CD4-positive, alpha-beta T cell (primary cell): ENCODE results near the gene ERFE. TPM values are rescaled to one million over a fixed set of nuclear protein-coding genes. Genes with fewer than 3 reads are reported as not detected.

Source experiments
- ATAC-seq: fragments of 200-7000 bp; cut with Tn5 transposase; one replicate; pipeline ENCODE4 v1.10.0; 2022; ENCODE audit warnings: mild to moderate bottlenecking; ENCODE audit not compliant: poor library complexity
- CTCF ChIA-PET: fragments of 350-600 bp; sonication (Branson Sonifier 250); formaldehyde crosslinking; loops from one replicate; lab custom pipeline; 2021; ENCODE audit warnings: antibody characterized with exemption, inconsistent platforms; lab: Charles Lee
- POLR2A ChIA-PET: fragments of 350-600 bp; sonication (Branson Sonifier 250); formaldehyde crosslinking; loops from one replicate; lab custom pipeline; 2021; ENCODE audit warnings: antibody characterized with exemption, inconsistent platforms; lab: Charles Lee
- DNase-seq, 14 experiments: peaks; one replicate each; pipeline ENCODE4 v3.0.0-alpha.2; 2013 to 2020; ENCODE audit warnings: mixed read lengths in 2 of 14
- H3K27ac ChIP-seq, 2 donors: one replicate each; pipeline versions ENCODE4 v1.5.1 to v1.7.0; 2013; ENCODE audit warnings: low read length in 2 of 2, low read depth in 1 of 2, mild to moderate bottlenecking in 1 of 2
- H3K27me3 ChIP-seq, 2 experiments: 1 replicate in 1 of 2; 2 replicates in 1 of 2; pipeline versions ENCODE4 v1.6.1 to v1.7.0; 2013; ENCODE audit warnings: low read length in 2 of 2, control low read depth in 1 of 2, mild to moderate bottlenecking in 1 of 2, moderate library complexity in 1 of 2; ENCODE audit not compliant: insufficient read depth in 2 of 2, control insufficient read depth in 1 of 2
- H3K36me3 ChIP-seq: one replicate; pipeline ENCODE4 v1.6.1; 2013; ENCODE audit warnings: low read length, control low read depth; ENCODE audit not compliant: insufficient read depth
- H3K4me1 ChIP-seq: one replicate; pipeline ENCODE4 v1.6.1; 2013; ENCODE audit warnings: low read length, control low read depth; ENCODE audit not compliant: insufficient read depth
- H3K4me3 ChIP-seq: one replicate; pipeline ENCODE4 v1.5.1; 2013; ENCODE audit warnings: mild to moderate bottlenecking, low read length, moderate library complexity
- H3K9me3 ChIP-seq, 2 experiments: 1 replicate in 1 of 2; 2 replicates in 1 of 2; pipeline versions ENCODE4 v1.6.1 to v1.7.0; 2013; ENCODE audit warnings: low read length in 2 of 2, mild to moderate bottlenecking in 2 of 2, control low read depth in 1 of 2, moderate library complexity in 1 of 2; ENCODE audit not compliant: control insufficient read depth in 1 of 2, insufficient read depth in 1 of 2
- H3K27ac Mint-ChIP-seq: one replicate; pipeline ENCODE4 v1.8.0; 2020; ENCODE audit warnings: mixed read lengths
- H3K27me3 Mint-ChIP-seq: one replicate; pipeline ENCODE4 v1.8.0; 2021; ENCODE audit warnings: mixed read lengths
- H3K36me3 Mint-ChIP-seq: one replicate; pipeline ENCODE4 v1.8.0; 2021; ENCODE audit warnings: low read depth, mixed read lengths
- H3K4me1 Mint-ChIP-seq: one replicate; pipeline ENCODE4 v1.8.0; 2021; ENCODE audit warnings: low read depth, mixed read lengths
- H3K4me3 Mint-ChIP-seq: one replicate; pipeline ENCODE4 v1.8.0; 2020; ENCODE audit warnings: mild to moderate bottlenecking, mixed read lengths
- H3K9me3 Mint-ChIP-seq: one replicate; pipeline ENCODE4 v1.8.0; 2020; ENCODE audit warnings: mixed read lengths
- intact Hi-C, 2 experiments: fragments of 100-400 bp; cut with DNase I in 1 of 2; cut with micrococcal nuclease in 1 of 2; formaldehyde crosslinking; loops; one replicate each; pipeline versions ENCODE4 v1.15.1 to v1.9.0; 2023 to 2025; cut with DNase I, micrococcal nuclease
- total RNA-seq, 174 experiments: library from RNA in 2 of 174; stranded (reverse) in 2 of 174; gene quantifications; one replicate each; pipeline ENCODE4 v1.2.3 and lab custom pipeline; 2021 to 2026
- TF ChIP-seq, protein P1 (sequence below): fragments of 200-600 bp; IDR thresholded peaks from one replicate; pipeline ENCODE4 v1.8.0; 2022; ENCODE audit warnings: antibody characterized with exemption, mild to moderate bottlenecking

The ERFE gene
- total RNA-seq, 2 experiments from 2014 or later = not detected

DNA sequence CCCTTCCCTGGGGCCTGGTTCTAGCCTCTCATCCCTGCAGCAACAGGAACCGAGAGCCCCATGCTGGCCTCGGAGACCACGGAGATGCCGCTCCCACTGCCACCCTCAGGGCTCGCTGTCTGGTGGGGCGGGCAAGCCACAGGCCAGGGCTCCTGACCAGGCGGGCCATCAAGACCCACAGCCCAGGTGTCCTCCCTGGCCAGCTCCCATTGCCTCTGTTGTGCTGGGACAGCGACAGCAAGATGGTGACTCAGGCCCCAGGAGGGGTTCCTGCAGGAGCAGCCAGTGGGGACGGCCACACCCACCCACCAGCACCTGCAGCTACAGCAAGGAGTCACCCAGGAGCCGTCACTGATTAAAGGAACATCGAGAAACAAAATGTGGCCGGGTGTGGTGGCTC, 12.9 kb upstream of the ERFE start:
- no peaks in the 10 kb centered on the region for H3K27me3 ChIP-seq
- peaks cover 7% of the 10 kb centered on the region for H3K4me1 Mint-ChIP-seq
- no peaks in the 10 kb centered on the region for H3K36me3 ChIP-seq
- H3K27ac Mint-ChIP-seq = no peak overlapping the region
- H3K4me3 ChIP-seq = no peak overlapping the region
- ChIA-PET CTCF (no interaction called here), POLR2A (no interaction called here)
- H3K9me3 Mint-ChIP-seq = no peaks in the 10 kb centered on the region
- DNase-seq (no peak), ATAC-seq (no peak)
- no peak overlapping the region for H3K4me3 Mint-ChIP-seq
- no peaks in the 10 kb centered on the region for H3K27me3 Mint-ChIP-seq
- no peaks in the 10 kb centered on the region for H3K9me3 ChIP-seq
- H3K27ac ChIP-seq = no peak overlapping the region
- TF ChIP-seq, protein P1, sequence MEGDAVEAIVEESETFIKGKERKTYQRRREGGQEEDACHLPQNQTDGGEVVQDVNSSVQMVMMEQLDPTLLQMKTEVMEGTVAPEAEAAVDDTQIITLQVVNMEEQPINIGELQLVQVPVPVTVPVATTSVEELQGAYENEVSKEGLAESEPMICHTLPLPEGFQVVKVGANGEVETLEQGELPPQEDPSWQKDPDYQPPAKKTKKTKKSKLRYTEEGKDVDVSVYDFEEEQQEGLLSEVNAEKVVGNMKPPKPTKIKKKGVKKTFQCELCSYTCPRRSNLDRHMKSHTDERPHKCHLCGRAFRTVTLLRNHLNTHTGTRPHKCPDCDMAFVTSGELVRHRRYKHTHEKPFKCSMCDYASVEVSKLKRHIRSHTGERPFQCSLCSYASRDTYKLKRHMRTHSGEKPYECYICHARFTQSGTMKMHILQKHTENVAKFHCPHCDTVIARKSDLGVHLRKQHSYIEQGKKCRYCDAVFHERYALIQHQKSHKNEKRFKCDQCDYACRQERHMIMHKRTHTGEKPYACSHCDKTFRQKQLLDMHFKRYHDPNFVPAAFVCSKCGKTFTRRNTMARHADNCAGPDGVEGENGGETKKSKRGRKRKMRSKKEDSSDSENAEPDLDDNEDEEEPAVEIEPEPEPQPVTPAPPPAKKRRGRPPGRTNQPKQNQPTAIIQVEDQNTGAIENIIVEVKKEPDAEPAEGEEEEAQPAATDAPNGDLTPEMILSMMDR = no peak
- H3K36me3 Mint-ChIP-seq = no peaks in the 10 kb centered on the region
- intact Hi-C loops = no loop called here
- peaks cover 11% of the 10 kb centered on the region for H3K4me1 ChIP-seq

DNA sequence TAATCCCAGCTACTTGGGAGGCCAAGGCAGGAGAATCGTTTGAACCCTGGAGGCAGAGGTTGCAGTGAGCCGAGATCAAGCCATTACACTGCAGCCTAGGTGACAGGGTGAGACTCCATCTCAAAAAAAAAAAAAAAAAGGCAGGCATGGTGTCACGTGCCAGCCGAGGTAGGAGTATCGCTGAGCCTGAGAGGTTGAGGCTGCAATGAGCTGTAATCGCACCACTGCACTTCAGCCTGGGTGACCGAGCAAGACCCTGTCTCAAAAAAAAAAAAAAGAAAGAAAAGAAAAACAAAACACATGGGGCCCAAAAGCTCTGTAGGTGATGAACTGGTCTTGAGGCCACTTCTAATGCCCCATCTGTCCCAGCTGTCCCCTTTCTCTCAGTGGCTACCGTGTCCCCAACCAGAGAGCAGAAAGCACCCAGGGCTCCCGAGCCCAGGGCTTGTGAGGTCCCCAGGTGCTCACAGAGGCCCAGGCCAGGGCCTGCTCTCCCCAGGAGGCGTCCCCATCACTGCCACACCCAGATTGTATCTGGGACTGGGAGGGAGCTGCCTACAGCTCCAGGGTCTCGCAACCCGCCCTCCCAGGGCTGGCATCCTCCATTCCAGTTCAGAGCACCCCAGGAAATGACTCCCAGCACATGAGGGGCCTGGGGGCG, 11.8 kb upstream of the ERFE start:
- H3K27me3 ChIP-seq = no peaks in the 10 kb centered on the region
- H3K9me3 ChIP-seq = no peaks in the 10 kb centered on the region
- Mint-ChIP-seq H3K4me3 (no peak overlapping the region), H3K27ac (no peak overlapping the region), H3K27me3 (no peaks in the 10 kb centered on the region), H3K9me3 (no peaks in the 10 kb centered on the region), H3K4me1 (peaks cover 2% of the 10 kb centered on the region), H3K36me3 (no peaks in the 10 kb centered on the region)
- H3K27ac ChIP-seq = no peak overlapping the region
- H3K36me3 ChIP-seq = no peaks in the 10 kb centered on the region
- ATAC-seq (no peak), DNase-seq (no peak)
- CTCF ChIA-PET = no interaction called here
- intact Hi-C loops = no loop called here
- POLR2A ChIA-PET = no interaction called here
- H3K4me3 ChIP-seq = no peak overlapping the region
- H3K4me1 ChIP-seq = peaks cover 3% of the 10 kb centered on the region
- TF ChIP-seq, protein P1 = no peak

DNA sequence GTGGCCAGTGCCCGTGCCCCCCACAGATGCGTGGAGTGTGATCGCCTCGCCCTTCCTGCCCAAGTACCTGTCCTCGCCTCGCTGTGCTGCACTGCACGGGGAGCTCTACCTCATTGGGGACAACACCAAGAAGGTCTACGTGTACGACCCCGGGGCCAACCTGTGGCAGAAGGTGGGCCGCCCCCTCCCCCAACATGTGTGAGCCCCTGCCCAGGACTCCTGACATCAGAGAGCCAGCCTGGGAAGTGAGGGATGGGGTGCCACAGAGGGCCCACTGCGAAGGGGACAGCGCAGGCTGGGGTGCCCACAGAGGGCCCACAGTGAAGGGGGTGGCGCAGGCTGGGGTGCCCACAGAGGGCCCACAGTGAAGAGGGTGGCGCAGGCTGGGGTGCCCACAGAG, 9.8 kb upstream of the ERFE start:
- no peak for ATAC-seq
- ChIA-PET CTCF (no interaction called here), POLR2A (no interaction called here)
- H3K36me3 ChIP-seq = no peaks in the 10 kb centered on the region
- no peak for DNase-seq
- no peaks in the 10 kb centered on the region for H3K4me1 ChIP-seq
- intact Hi-C loops = no loop called here
- Mint-ChIP-seq H3K9me3 (no peaks in the 10 kb centered on the region), H3K36me3 (no peaks in the 10 kb centered on the region), H3K4me1 (no peaks in the 10 kb centered on the region), H3K27ac (no peak overlapping the region), H3K4me3 (no peak overlapping the region), H3K27me3 (no peaks in the 10 kb centered on the region)
- TF ChIP-seq, protein P1 = no peak
- H3K27ac ChIP-seq = no peak overlapping the region
- H3K27me3 ChIP-seq = no peaks in the 10 kb centered on the region
- no peaks in the 10 kb centered on the region for H3K9me3 ChIP-seq
- H3K4me3 ChIP-seq = no peak overlapping the region
